HG02610 (cell line): ENCODE results near the gene TTI1.

Experiments used
- ATAC-seq: cut with Tn5 transposase; IDR thresholded peaks from one replicate; pipeline ENCODE4 v1.9.1; 2021; ENCODE audit warnings: mild to moderate bottlenecking, moderate library complexity; ENCODE audit not compliant: unreplicated experiment

TTI1 gene

GRCh38 chr20:37939701-37940560 is 93.3 kb downstream of the TTI1 start:
- ATAC-seq, result no peak

- no peak for ATAC-seq
Observed at GRCh38 chr20:37938954-37939353, 94.3 kb downstream of the TTI1 start.

GRCh38 chr20:37938181-37938750 is 95.0 kb downstream of the TTI1 start:
- no peak for ATAC-seq

GRCh38 chr20:37937686-37938085 is 95.6 kb downstream of the TTI1 start:
- no peak for ATAC-seq

GRCh38 chr20:37936451-37936850 is 96.8 kb downstream of the TTI1 start:
- ATAC-seq, result no peak

- no peak for ATAC-seq
Observed at GRCh38 chr20:37936041-37936440, 97.2 kb downstream of the TTI1 start.

GRCh38 chr20:37935435-37935834 is 97.8 kb downstream of the TTI1 start:
- ATAC-seq, result no peak

GRCh38 chr20:37934634-37935375 is 98.5 kb downstream of the TTI1 start:
- no peak for ATAC-seq

GRCh38 chr20:37933786-37934633 is 99.2 kb downstream of the TTI1 start:
- no peak for ATAC-seq
